H1 (cell line): ENCODE data around the gene LOC128125822.
A peak's percentile ranks its signal among the peaks of the same experiment; 100 is the strongest.

Experiments used
- ASH2L ChIP-seq: fragments of 200-600, 300-600 bp; sonication (generic); IDR thresholded peaks from one replicate; pipeline ENCODE4 v1.7.1; 2017; ENCODE audit warnings: low read length
- BRCA1 ChIP-seq: IDR thresholded peaks from 2 replicates; pipeline ENCODE4 v1.6.1; 2012; ENCODE audit warnings: low read depth, low read length, improper control_type of control experiment
- EGR1 ChIP-seq: IDR thresholded peaks from 2 replicates; pipeline ENCODE4 v1.6.1; 2011; ENCODE audit warnings: low read depth, low read length, borderline replicate concordance
- EZH2 ChIP-seq: fragments of 200-600 bp; sonication (generic); IDR thresholded peaks from 2 replicates; pipeline ENCODE4 v1.7.1; 2012; ENCODE audit warnings: low read depth, mild to moderate bottlenecking, moderate library complexity, low read length, inconsistent platforms; ENCODE audit not compliant: severe bottlenecking
- FOSL1 ChIP-seq: IDR thresholded peaks from 2 replicates; pipeline ENCODE4 v1.6.1; 2011; ENCODE audit warnings: mild to moderate bottlenecking, low read depth, low read length, moderate library complexity; ENCODE audit not compliant: insufficient read depth
- GTF2F1 ChIP-seq: IDR thresholded peaks from 2 replicates; pipeline ENCODE4 v1.6.1; 2012; ENCODE audit warnings: low read depth, low read length, improper control_type of control experiment, borderline replicate concordance
- HDAC2 ChIP-seq, 2 experiments: fragments of 300-600 bp in 1 of 2; sonication (generic) in 1 of 2; IDR thresholded peaks; 2 replicates each; pipeline ENCODE4 v1.6.1; 2011 to 2012; ENCODE audit warnings: low read depth in 2 of 2, low read length in 2 of 2, mild to moderate bottlenecking in 2 of 2, moderate library complexity in 2 of 2, borderline replicate concordance in 1 of 2, inconsistent platforms in 1 of 2
- HDAC6 ChIP-seq: IDR thresholded peaks from one replicate; pipeline ENCODE4 v1.7.1; 2012; ENCODE audit warnings: low read depth, mild to moderate bottlenecking, inconsistent platforms, low read length, moderate library complexity
- KDM1A ChIP-seq: fragments of 200-600, 300-600 bp; sonication (generic); IDR thresholded peaks from 2 replicates; pipeline ENCODE4 v1.7.1; 2016; ENCODE audit warnings: mild to moderate bottlenecking, low read length, borderline replicate concordance
- KDM5A ChIP-seq: fragments of 200-600 bp; IDR thresholded peaks from 2 replicates; pipeline ENCODE4 v1.7.1; 2012; ENCODE audit warnings: mild to moderate bottlenecking, low read length, inconsistent platforms, mixed read lengths
- NANOG ChIP-seq: IDR thresholded peaks from 2 replicates; pipeline ENCODE4 v1.6.1; 2011; ENCODE audit warnings: low read length, low read depth, mild to moderate bottlenecking, inconsistent platforms; ENCODE audit not compliant: insufficient read depth, poor library complexity, severe bottlenecking
- POLR2AphosphoS5 ChIP-seq: IDR thresholded peaks from 2 replicates; pipeline ENCODE4 v1.6.1; 2011; ENCODE audit warnings: low read depth, low read length
- POU5F1 ChIP-seq: IDR thresholded peaks from 2 replicates; pipeline ENCODE4 v1.6.1; 2011; ENCODE audit warnings: low read depth, mild to moderate bottlenecking, low read length, moderate library complexity
- SAP30 ChIP-seq: fragments of 300-600 bp; sonication (generic); IDR thresholded peaks from 2 replicates; pipeline ENCODE4 v1.7.1; 2012; ENCODE audit warnings: low read length, moderate library complexity, mild to moderate bottlenecking, inconsistent platforms; ENCODE audit not compliant: insufficient read depth, insufficient replicate concordance
- SIN3A ChIP-seq, 2 experiments: IDR thresholded peaks in 1 of 2; conservative IDR thresholded peaks in 1 of 2; 2 replicates each; pipeline ENCODE4 v1.6.1; 2011 to 2012; ENCODE audit warnings: low read length in 2 of 2, improper control_type of control experiment in 1 of 2, low read depth in 1 of 2, mild to moderate bottlenecking in 1 of 2
- SIRT6 ChIP-seq: IDR thresholded peaks from one replicate; pipeline ENCODE4 v1.7.1; 2012; ENCODE audit warnings: low read length, inconsistent platforms
- SIX5 ChIP-seq: IDR thresholded peaks from 2 replicates; pipeline ENCODE4 v1.6.1; 2011; ENCODE audit warnings: mild to moderate bottlenecking, low read depth, low read length
- SUZ12 ChIP-seq: fragments of 200-600 bp; sonication (generic); IDR thresholded peaks from 2 replicates; pipeline ENCODE4 v1.6.1; 2012; ENCODE audit warnings: mild to moderate bottlenecking, inconsistent platforms, low read length, moderate library complexity, mixed read lengths
- TEAD4 ChIP-seq: IDR thresholded peaks from 2 replicates; pipeline ENCODE4 v1.6.1; 2012; ENCODE audit warnings: low read depth, low read length, inconsistent platforms, mixed read lengths
- TF ChIP-seq, protein P1 (sequence below): IDR thresholded peaks from 2 replicates; pipeline ENCODE4 v1.6.1; 2012; ENCODE audit warnings: inconsistent platforms
- TF ChIP-seq, protein P2 (sequence below): IDR thresholded peaks from 2 replicates; pipeline ENCODE4 v1.6.1; 2011; ENCODE audit warnings: low read depth, mild to moderate bottlenecking, low read length; ENCODE audit not compliant: insufficient read depth
- TF ChIP-seq, protein P3 (sequence below): IDR thresholded peaks from 2 replicates; pipeline ENCODE4 v1.6.1; 2011; ENCODE audit warnings: low read length, improper control_type of control experiment

Gene LOC128125822

GRCh38 chr6:63572044-63572746 is at the start of gene LOC128125822, which contains the start of gene PTP4A1 (continued):
- TF ChIP-seq, protein P1, sequence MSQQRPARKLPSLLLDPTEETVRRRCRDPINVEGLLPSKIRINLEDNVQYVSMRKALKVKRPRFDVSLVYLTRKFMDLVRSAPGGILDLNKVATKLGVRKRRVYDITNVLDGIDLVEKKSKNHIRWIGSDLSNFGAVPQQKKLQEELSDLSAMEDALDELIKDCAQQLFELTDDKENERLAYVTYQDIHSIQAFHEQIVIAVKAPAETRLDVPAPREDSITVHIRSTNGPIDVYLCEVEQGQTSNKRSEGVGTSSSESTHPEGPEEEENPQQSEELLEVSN = no peak; the same call in 1 of the 2 replicates
- TF ChIP-seq HDAC2 (IDR thresholded peaks at IDR 0.05; ENCODE audit: borderline replicate concordance in 1 of 2, low read depth in 2 of 2, low read length in 2 of 2) = no peak
- peak; percentile 73 for TF ChIP-seq SAP30
- TF ChIP-seq POLR2AphosphoS5 = peak; percentile 97
- TF ChIP-seq, protein P2, sequence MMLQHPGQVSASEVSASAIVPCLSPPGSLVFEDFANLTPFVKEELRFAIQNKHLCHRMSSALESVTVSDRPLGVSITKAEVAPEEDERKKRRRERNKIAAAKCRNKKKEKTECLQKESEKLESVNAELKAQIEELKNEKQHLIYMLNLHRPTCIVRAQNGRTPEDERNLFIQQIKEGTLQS = no peak
- TF ChIP-seq TEAD4 = no peak
- TF ChIP-seq BRCA1 = no peak
- TF ChIP-seq, protein P3, sequence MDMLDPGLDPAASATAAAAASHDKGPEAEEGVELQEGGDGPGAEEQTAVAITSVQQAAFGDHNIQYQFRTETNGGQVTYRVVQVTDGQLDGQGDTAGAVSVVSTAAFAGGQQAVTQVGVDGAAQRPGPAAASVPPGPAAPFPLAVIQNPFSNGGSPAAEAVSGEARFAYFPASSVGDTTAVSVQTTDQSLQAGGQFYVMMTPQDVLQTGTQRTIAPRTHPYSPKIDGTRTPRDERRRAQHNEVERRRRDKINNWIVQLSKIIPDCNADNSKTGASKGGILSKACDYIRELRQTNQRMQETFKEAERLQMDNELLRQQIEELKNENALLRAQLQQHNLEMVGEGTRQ = no peak
- TF ChIP-seq EZH2 = no peak
- no peak for TF ChIP-seq SIX5
- TF ChIP-seq ASH2L = peak; percentile 96
- TF ChIP-seq SIRT6 = no peak
- TF ChIP-seq EGR1 = peak; percentile 100
- TF ChIP-seq KDM1A = no peak
- TF ChIP-seq SIN3A (conservative IDR thresholded peaks at IDR 0.05 in 1 of 2, IDR thresholded peaks at IDR 0.05 in 1 of 2; ENCODE audit: low read depth in 1 of 2, low read length in 2 of 2) = 0 out of 4 replicates have a peak, but pooled peaks of 1 of the 2 experiments have one; percentile 13
- no peak for TF ChIP-seq HDAC6
- TF ChIP-seq SUZ12 = no peak
- peak; percentile 80; the same call in 1 of the 2 replicates for TF ChIP-seq GTF2F1
- TF ChIP-seq FOSL1 = no peak
- TF ChIP-seq POU5F1 = no peak
- TF ChIP-seq NANOG = peak; percentile 21
- TF ChIP-seq KDM5A = no peak
